Osteocyte (in vitro differentiated cells): ENCODE measurements around the gene PSIP1. TPM values are rescaled to one million over a fixed set of nuclear protein-coding genes. Genes with fewer than 3 reads are reported as not detected.

Source experiments
- DNase-seq: peaks from one replicate; pipeline ENCODE4 v3.0.0; 2021; ENCODE audit warnings: mixed read lengths; ENCODE audit not compliant: unreplicated experiment; ENCODE audit errors: extremely low spot score
- H3K27ac Mint-ChIP-seq: one replicate; pipeline ENCODE4 v1.8.0; 2021; ENCODE audit warnings: mild to moderate bottlenecking, mixed read lengths; ENCODE audit not compliant: unreplicated experiment
- H3K27me3 Mint-ChIP-seq: one replicate; pipeline ENCODE4 v1.8.0; 2021; ENCODE audit warnings: mixed read lengths; ENCODE audit not compliant: unreplicated experiment
- H3K36me3 Mint-ChIP-seq: one replicate; pipeline ENCODE4 v1.8.0; 2021; ENCODE audit warnings: mixed read lengths; ENCODE audit not compliant: unreplicated experiment
- H3K4me1 Mint-ChIP-seq: one replicate; pipeline ENCODE4 v1.8.0; 2021; ENCODE audit warnings: mixed read lengths; ENCODE audit not compliant: unreplicated experiment
- H3K4me3 Mint-ChIP-seq: one replicate; pipeline ENCODE4 v1.8.0; 2021; ENCODE audit warnings: mild to moderate bottlenecking, moderate library complexity, mixed read lengths; ENCODE audit not compliant: unreplicated experiment
- H3K9me3 Mint-ChIP-seq: one replicate; pipeline ENCODE4 v1.8.0; 2021; ENCODE audit warnings: mixed read lengths; ENCODE audit not compliant: unreplicated experiment
- total RNA-seq: library from RNA; stranded (reverse); gene quantifications from 2 replicates; pipeline ENCODE4 v1.2.1, GENCODE V29; 2021
- TF ChIP-seq, protein P1 (sequence below): fragments of 200-600 bp; sonication (generic); IDR thresholded peaks from 2 replicates; pipeline ENCODE4 v1.5.0; 2021; ENCODE audit warnings: antibody characterized with exemption, mild to moderate bottlenecking, moderate library complexity

PSIP1 gene
- total RNA-seq, 1 donor from 2014 or later, result 78.1 TPM

GRCh38 chr9:15417626-15418025, 93.1 kb downstream of the PSIP1 start:
- Mint-ChIP-seq H3K9me3 (no peaks in the 10 kb centered on the region), H3K4me1 (peaks cover 9% of the 10 kb centered on the region), H3K36me3 (no peaks in the 10 kb centered on the region), H3K27ac (no peak overlapping the region), H3K4me3 (no peak overlapping the region), H3K27me3 (no peaks in the 10 kb centered on the region)
- TF ChIP-seq, protein P1, sequence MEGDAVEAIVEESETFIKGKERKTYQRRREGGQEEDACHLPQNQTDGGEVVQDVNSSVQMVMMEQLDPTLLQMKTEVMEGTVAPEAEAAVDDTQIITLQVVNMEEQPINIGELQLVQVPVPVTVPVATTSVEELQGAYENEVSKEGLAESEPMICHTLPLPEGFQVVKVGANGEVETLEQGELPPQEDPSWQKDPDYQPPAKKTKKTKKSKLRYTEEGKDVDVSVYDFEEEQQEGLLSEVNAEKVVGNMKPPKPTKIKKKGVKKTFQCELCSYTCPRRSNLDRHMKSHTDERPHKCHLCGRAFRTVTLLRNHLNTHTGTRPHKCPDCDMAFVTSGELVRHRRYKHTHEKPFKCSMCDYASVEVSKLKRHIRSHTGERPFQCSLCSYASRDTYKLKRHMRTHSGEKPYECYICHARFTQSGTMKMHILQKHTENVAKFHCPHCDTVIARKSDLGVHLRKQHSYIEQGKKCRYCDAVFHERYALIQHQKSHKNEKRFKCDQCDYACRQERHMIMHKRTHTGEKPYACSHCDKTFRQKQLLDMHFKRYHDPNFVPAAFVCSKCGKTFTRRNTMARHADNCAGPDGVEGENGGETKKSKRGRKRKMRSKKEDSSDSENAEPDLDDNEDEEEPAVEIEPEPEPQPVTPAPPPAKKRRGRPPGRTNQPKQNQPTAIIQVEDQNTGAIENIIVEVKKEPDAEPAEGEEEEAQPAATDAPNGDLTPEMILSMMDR, result no peak
- DNase-seq, result no peak

DNA sequence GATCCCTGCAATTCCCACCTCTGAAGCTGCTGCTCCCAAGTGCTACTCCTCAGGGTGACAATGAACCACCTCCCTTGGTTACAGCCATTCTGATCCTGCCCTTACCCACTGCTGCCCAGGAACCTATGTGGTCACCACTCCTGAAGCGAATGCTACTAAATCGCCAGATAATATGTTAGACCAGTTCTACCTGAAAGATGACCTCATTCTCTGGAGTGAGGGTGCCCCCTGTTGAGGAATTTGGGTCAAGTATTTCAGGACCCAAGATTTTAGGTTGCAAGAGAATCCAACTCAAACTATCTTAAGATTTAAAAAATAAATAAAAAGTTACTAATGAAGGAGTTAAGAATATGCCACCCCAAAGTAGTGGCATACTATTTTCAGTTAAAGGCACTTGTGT, 93.9 kb downstream of the PSIP1 start:
- Mint-ChIP-seq H3K27ac (no peak overlapping the region), H3K4me3 (no peak overlapping the region), H3K36me3 (no peaks in the 10 kb centered on the region), H3K9me3 (no peaks in the 10 kb centered on the region), H3K27me3 (no peaks in the 10 kb centered on the region), H3K4me1 (peaks cover 3% of the 10 kb centered on the region)
- no peak for DNase-seq
- TF ChIP-seq, protein P1, result peak; percentile 68

Other genes starting within 250 kb of the PSIP1 start
- 24.9 and 25.5 TPM in 2 replicates for gene TTC39B, start 203.8 kb downstream of the PSIP1 start, total RNA-seq
- 36.1 and 38.3 TPM in 2 replicates for gene SNAPC3, start 88.1 kb downstream of the PSIP1 start, total RNA-seq
- gene CCDC171, start 42.1 kb upstream of the PSIP1 start, total RNA-seq, result 4.5 and 5.4 TPM in 2 replicates